Measurements from ENCODE around the gene ALG5.

The ALG5 gene

DNA sequence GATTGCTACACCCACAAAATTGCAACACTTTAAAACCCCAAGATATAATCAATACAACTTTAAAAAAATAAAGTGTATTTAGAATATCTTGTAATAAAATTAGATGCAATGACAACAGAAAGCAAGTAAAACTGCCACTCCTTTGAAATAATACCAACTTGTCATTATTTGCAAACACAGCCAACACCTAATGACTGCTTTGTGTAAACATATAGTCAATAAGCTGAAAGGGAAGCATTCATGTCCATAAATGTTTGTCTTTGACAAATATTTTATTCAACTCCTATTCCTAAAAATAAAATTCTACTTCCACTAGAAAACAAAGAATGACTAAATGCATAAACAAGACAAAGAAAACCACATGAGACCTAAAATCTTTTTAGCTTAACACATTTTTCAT is 85.7 kb downstream of the ALG5 start:
- no peak for DNase-seq

DNA sequence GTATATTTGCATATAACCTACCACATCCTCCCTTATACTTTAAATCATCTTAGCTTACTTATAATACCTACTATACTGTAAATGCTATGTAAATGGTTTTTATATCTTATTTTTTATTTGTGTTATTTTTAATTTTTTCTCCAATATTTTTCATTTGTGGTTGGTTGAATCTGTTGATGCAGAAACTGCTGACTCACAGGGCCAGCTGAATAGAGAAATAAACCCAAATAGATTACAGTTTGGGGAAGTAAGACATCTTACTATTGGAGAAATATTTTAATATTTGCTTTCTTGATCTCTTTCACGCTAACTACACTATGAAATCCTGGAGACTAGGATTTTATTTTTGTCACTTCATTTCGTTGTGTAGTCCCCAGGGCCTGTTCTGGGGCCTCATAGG is 86.2 kb downstream of the ALG5 start:
- no peak for DNase-seq

DNA sequence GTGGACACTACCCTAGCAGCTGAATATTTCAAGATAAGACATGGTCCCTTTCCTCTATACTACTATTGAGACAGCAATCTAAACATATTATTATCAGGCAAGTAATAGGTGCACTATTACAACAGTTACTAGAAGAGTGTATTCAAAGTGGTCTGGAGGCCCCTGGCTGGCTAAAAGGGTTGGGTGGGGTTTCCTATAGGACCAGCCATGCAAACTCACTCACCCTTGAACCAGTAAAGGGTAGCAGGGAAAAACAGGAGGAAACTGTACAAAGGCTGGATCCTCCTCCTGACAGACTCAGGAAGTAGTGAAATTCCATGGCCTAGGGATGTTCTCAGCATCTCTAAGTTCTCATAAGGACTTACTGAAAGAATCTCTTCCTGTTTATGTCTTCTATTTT is 86.8 kb downstream of the ALG5 start:
- DNase-seq = no peak

DNA sequence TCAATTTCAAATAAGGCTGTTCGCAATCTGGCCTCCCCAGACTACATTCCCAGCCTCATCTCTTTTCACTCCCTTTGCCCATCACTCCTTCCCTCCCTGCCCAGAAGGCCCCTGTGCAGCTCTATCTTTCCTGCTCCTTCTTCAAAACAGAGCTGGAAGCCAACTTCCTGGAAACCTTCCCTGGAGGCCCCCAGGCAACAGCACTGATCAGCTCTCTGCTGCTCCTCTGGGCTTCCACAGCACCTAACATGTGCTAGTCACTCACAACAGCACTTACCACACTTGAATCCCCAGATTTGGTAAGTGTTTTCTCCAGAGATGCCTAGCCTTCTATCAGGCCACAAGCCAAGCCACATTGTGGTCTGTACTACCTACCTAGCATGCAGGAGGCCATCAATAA is 88.6 kb downstream of the ALG5 start:
- DNase-seq = no peak

DNA sequence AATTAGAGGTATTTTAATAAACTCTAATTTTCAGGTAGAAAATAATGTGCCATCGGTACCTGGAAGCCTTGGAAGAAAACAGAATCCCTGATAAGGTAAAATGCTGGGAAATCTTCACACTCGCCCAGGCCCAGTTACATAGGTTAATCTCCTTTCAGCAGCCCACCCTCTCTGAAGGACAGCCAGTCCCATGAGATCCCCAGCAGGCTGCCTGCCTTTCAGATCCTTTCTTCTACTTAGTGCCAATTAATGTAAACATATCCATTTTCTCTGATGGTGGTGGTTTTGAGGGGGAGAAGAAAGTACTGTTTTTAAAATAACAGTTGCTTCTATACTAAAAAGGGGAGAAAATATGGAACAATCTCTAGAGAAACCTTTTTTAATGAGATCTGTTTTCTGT is 91.3 kb downstream of the ALG5 start:
- no peak for DNase-seq

DNA sequence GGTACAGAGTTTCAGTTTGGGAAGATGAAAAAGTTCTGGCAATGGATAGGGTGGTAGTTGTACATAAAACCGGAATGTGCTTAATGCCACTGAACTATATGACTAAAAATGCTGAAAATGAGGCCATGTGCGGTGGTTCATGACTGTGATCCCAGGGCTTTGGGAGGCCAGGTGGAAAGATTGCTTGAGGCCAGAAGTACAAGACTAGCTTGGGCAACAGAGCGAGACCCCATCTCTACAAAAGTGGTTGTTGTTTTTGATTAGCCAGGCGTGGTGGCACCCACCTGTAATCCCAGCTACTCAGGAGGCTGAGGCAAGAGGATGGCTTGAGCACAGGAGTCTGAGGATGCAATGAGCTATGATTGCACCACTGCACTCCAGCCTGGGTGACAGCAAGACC is 91.9 kb downstream of the ALG5 start:
- no peak for DNase-seq

DNA sequence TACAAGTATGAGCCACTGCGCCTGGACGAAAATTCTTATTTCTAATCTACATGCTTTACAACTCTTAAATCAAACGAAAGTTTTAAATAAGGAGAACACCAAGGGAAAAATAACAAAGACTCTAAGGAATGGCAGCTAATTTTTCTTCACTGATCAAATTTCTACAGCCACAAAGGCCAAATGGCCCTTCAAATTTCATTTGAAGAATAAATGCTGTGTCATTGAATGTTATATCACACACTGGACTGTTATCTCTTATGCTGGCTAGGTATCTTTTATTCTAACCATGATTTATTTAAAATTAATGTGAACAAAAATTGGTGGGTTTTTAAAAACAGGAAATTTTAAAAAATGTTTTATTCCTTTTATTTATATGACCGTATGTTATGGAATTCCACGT is 93.2 kb downstream of the ALG5 start:
- DNase-seq = no peak

DNA sequence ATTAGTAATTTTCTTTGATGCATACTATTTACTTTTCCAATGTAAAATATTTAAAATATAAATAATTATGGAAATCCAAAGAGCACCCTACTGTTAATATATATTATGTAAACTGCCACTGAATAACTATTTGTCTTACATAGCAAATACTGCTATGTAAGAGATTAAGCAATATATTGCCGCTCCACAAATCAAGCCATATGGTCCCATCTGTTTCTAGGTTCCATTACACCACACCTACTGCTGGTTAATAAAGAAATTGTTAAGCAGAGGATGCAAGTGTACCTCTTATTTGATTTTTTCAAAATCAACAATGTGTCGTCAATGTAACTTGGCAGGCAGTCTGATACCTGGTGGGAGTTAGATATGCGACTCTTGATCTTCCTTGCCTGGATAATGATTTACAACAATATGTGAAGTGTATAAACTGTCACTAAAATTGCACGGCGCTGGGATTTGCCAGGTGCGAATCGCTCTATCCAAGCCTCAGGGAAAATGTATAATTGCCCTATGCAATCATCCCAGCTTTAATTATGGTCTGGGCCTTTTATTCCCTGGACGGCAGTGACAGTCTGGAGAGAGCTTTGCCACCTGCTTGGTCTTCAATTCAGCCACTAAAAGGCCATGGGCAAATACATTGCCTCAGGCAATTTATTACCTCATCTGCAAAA is 95.1 kb downstream of the ALG5 start:
- no peak for DNase-seq

Data from activated T-cell treated with anti-CD3 and anti-CD28 coated beads for 4 hours (primary cell).